Stimulated activated CD8-positive, alpha-beta memory T cell treated with anti-CD3 and anti-CD28 coated beads, Interleukin-12 subunit alpha, Interleukin-12 subunit beta, amount 100 ng/mL, for 1 hour (primary cell): ENCODE data around the gene FNDC11.
A peak's percentile ranks its signal among the peaks of the same experiment; 100 is the strongest.
"Not testable (repeated sequence)": the region's sequence is repeated elsewhere in the genome, so short reads cannot be mapped to it uniquely, and the experiment has no call there.

ENCODE experiments used
- DNase-seq: peaks from one replicate; pipeline ENCODE4 v3.0.0-alpha.2; 2020; ENCODE audit warnings: low read depth

Gene FNDC11, protein sequence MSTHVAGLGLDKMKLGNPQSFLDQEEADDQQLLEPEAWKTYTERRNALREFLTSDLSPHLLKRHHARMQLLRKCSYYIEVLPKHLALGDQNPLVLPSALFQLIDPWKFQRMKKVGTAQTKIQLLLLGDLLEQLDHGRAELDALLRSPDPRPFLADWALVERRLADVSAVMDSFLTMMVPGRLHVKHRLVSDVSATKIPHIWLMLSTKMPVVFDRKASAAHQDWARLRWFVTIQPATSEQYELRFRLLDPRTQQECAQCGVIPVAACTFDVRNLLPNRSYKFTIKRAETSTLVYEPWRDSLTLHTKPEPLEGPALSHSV

DNA sequence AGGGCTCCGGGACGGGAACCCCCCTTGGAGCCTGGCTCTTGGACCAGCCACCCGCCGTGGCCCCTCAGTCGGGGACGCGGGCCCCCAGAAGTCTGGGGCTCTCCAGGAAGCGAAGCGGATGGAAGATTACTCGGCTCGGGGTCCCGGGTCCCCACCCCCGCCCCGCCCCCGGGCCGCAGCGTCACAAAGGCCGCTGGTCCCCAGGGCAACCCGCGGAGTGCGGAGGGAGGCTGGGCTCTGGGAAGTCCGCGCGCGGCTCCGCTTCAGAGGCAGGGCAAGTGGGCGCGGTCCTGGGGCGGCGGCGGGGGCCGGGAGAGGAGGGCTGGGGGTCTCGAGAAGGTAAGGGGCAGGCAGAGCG, at the start of gene FNDC11:
Gene FNDC11, plus strand, starts transcription at position 227 of the 358 bp plus-strand sequence. CDS start 1,505 bp downstream, outside the sequence.
- no peak for DNase-seq

DNA sequence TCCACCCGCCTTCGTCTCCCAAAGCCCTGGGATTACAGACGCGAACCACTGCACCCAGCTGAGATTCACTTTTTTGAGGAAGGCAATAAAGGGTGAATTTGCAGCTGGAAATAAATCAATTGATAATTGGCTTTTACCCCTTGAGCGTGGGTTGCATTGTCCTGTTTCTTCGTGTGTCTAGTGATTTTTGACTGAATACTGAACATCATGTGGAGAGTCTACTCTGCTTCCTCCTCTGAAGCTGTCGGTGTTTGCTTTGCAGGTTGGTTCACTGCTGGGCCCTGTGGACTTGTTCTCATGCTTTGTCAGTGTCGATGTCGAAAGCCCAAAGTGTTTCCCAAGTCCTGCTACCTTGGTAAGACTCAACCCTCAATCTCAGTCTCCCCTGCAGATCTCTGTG, 49.3 kb upstream of the FNDC11 start:
- DNase-seq: no peak

DNA sequence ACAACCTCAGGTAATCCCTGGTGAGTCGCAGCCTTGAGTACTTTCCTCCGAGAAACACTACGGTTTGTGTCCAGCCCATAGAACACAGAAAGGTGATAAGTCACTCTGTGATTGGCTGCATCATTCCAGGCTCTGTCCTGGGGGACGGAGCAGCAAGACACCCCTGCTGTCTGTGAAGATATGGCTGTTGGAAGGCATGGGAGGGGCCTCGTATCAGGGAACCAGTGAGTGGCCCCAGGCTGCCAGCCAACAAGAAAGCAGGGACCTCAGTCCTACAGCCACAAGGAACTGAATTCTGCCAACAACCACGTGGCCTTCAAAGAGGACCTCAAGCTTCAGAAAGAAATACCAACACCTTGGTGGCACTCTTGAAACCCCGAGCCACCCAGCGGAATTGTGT, 48.7 kb upstream of the FNDC11 start:
- DNase-seq: no peak

DNA sequence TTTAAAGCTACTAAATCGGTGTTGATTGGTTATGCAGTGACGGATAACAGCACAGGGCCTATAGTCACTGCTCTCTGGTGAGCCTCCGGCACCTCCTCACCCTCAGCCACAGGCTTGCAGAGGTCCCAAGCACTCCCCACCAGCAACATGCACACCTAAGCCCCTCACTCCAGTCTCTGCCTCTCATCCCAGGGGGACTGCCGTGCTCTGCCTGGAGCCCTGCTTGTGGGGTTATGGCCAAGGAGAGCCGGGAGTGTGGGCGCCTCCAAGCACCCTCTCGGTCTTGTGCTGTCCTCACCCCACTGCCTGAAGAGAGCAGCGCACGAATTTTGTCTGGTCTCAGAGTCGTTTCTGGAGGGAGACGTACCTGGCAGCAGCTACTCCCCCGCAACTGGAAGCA, 48.2 kb upstream of the FNDC11 start:
- no peak for DNase-seq

DNA sequence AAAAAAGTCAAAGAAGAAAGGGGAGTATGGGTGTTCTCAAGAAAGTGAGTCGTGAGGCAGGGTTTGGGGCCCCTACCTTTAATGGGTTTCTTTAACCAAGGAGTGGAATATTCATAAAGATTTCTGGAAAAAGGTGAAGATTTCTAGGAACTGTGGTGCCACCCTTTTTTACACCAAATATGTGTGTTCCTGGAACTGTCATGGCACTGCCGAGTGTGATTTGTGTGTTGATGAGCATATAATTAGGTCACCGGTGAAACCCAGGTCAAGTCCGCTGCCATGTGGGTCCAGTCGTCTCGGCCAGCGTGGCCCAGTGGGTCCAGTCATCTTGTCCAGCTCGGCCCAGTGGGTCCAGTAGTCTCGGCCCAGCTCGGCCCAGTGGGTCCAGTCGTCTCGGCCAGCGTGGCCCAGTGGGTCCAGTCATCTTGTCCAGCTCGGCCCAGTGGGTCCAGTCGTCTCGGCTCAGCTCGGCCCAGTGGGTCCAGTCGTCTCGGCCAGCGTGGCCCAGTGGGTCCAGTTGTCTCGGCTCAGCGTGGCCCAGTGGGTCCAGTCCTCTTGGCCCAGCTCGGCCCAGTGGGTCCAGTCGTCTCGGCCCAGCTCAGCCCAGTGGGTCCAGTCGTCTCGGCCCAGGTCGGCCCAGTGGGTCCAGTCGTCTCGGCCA, 46.7 kb upstream of the FNDC11 start:
- DNase-seq: no peak

DNA sequence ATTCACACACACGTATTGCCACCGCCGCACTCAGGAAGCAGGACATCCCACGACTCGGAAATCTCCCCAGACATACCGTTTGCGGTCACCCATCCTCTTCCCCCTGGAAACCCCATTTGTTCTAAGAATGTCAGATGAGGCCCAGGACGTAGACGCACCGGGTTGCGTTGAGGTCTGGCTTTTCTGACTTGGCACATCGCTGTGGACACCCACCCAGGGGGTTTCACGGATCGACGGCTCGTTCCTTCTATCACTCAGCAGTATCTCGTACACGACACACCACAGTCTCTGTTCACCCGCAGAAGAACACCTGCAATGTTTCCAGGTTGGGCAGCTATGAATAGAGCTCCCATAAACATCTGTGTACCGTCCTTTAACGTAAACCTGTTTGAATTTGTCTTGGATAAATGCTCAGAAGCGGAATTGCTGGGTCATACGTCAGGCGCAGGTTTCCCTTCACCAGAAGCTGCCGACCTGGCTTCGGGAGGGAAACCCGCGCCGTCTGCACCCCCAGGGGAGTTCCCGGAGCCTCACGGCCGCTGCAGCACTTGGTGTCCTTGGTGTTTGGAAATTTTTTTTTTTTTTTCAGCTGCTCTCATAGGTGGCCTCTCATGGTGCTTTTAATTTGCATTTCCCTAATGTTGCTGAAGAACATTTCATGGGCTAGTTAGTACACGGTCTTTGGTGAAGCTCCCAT, 45.7 kb upstream of the FNDC11 start:
- DNase-seq: no peak

DNA sequence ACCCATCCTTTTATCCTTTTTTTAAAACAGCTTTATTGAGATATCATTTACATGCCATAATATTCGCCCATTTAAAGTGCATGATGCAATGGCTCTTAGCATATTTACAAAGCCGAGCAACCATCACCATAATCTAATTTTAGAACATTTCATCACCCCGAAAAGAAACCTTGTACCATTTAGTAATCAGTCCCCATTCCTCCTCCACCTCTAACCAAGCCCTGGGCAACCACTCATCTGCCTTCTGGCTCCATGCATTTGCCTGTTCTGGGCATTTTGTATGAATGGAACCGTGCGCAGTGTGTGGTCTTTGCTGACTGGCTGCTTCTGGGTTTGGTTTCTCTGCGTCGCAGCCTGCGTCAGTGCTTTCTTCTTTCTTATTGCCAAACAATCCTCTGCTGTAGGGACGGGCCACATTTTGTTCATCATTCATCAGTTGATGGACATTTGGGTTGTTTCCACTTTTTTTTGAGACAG, 44.8 kb upstream of the FNDC11 start:
- no peak for DNase-seq

DNA sequence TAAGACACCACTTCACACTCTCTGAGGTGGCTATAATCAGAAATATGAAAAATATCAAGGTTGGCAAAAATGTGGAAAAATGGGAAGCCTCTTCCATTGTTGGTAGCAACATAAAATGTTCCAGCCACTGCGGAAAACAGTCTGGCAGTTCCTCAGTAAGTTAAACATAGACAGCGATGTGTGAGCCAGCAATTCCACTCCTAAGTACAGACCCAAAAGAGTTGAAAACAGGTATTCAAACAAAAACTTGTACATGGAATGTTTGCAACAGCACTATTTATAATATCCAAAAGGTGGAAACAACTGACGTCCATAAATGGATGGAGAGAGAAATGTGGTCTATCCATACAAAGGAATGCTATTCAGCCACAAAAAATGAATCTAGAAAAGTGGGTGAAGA, 40.8 kb upstream of the FNDC11 start:
- no peak for DNase-seq

DNA sequence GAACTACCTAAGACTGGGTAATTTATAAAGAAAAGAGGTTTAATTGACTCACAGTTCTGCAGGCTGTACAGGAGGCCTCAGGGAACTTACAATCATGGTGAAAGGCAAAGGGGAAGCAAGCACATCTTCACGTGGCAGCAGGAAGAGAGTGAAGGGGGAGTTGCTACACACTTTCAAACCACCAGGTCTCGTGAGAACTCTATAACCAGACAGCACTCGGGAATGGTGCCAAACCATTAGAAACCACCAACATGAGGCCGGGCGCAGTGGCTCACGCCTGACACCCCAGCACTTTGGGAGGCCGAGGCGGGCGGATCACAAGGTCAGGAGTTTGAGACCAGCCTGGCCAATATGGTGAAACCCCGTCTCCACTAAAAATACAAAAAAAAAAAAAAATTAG, 39.4 kb upstream of the FNDC11 start:
- DNase-seq: not testable (repeated sequence)

DNA sequence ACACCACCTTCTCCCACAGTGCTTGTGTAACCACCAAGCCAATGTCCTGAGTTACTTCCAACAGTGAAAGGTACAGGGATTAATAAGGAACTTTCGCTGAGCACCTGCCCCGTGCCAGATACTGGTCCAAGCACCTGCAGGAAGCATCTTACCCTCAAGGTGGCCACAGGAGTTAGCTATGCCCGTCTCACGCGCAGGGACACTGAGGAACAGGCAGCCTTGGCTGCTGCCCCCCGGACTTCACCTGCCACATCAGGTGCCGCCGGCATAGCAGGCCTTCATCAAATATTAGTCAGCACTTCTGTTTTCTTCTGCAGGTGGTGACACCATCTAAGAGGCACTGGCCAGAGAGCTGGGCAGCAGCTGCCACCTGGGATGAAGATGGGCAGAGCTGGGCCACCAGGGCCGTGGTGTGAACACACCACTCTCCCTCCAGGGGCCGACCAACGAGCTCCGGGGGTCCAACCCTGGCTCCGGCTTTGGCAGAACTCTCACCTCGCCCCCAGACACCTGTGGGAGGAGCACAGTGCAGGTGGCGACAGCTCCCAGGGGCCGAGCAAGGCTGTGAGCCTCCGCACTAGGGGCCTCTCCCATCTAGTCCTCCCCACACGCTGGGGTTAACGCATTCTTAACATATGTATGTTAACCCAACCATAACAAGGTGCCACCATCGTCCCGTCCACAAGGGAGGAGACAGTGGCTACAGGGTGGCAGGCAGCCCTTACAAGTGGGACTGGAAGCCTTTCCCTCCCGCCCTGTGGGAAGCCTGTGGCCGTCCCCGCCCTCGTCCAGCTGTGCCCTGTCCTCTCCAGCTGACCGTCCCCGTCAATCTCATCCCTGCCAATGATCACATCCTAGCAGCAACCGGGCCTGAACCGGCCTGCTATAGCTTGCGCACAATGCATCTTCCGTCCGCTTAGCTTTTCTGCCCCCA, 36.3 kb upstream of the FNDC11 start:
- DNase-seq: no peak

DNA sequence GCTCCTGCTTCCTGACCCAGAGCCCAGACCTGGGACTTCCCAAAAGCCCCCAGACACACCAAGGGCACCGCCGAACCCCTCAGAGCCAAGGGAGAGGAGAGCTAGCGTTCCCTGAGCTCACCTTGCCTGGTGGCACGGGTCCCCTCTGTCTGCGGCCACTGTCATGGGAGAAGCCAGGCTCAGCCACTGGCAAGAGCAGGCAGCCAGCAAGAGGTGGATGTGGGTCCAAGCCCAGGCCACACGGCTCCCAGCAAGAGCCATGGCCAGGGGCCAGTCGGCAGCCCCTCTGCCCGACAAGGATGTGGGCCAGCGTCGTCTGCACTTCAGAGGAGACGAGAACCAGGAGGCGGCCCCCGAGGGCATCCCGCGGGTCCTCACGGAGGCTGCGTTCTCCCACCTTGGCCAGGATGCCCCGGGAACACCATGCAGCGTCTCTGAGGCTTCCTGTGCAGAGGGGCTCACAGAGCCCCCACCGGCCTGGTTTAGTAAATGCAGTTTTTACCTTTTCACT, 35.6 kb upstream of the FNDC11 start:
- DNase-seq: no peak

DNA sequence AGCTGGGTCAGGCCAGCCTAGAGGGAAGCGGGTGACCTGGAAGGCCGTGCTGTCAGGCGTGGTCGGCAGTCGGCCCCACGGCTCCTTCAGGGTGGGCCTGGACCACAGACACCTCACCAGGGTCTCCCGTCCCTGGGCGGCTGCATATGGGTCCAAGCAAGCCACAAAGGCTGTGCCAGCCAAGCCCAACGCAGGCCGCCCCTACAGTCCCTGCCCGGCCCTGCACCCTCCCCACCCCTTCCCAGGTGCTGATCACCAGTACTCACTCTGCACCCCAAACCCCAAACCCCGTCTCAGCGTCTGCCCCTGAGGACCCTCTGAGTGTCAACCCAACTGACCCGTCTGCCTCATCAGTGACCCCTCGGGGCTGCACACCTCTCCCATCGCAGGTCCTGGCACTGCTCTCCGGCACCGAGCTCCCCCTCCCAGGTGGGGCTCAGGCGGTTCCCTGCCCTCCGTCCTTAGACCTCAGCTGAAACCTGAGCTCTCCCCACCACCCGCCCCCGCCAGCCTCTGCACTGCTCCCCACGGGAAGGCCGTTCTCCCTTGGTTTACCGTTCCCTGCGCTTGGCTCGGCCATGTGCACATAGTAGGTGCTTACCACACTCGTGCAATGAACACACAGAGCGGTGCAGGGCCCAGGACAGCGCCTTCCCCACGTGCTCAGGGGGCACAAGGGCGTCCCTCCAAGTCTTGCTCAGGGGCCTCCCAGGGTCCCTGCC, 34.9 kb upstream of the FNDC11 start:
- DNase-seq: no peak

DNA sequence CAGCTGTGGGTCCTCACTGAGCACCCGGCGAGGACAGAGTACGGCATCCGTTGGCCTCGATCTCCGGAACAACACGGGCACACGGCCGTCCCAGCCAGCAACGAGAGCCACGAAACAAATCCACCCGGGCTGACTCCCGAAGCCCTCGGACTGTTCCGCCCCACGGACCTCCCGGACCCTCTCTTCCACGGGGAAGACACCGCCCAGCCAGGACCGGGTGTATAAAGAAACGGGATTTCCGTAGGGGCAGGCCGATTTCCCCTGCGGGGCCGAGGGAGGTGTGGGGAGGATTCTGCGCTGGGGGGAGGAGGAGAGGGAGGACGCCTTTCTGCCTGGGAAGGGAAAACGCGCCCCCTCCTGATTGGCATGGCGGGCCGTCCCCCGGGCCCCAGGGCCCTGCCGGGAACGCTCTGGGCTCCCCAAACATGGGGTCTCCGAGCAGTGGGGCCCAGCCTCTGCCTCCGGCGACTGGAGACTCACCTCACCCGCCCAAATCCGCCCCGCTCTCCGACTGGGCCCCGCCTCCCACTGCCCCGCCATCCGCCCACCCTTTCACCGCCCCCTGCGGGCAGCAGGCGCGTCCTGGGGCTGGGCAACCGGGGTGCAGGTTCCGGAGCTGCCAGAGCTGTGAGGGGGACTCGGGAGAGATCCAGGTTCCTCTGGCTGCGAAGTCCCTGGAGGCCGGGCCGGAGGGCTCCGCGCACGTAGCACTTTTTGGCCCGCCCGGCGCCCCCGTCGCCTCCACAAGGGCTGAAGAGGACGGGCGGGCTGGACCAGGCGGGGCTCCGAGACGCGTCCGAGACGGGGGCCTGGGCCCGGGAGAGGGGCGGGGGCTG, 34.1 kb upstream of the FNDC11 start:
- peak; percentile 45 for DNase-seq

DNA sequence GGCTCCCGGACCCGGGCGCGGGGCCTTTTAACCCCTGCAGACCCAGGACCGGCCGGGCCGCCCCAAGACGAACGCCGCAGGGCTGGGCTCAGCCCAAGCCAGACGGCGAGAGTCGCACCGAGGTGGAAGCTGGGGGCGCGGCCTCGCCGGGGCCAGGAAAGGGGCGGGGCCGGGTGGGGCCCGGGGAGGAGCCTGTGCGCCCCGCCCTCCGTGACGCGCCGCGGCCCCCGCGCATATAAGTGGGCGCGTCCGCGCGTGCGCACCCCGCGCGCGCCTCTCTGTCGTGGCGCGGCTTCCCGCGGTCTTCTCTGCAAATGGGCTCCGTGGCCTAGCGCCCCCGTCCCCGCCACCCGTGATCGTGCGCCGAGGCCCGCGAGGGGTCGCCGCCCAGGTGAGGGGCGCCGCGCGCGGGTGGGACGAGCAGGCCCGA, 33.4 kb upstream of the FNDC11 start, which contains the start of gene PPDPF:
Gene PPDPF, plus strand, starts transcription at position 262 of the 430 bp plus-strand sequence. CDS start 544 bp downstream, outside the sequence.
- peak; percentile 74 for DNase-seq

DNA sequence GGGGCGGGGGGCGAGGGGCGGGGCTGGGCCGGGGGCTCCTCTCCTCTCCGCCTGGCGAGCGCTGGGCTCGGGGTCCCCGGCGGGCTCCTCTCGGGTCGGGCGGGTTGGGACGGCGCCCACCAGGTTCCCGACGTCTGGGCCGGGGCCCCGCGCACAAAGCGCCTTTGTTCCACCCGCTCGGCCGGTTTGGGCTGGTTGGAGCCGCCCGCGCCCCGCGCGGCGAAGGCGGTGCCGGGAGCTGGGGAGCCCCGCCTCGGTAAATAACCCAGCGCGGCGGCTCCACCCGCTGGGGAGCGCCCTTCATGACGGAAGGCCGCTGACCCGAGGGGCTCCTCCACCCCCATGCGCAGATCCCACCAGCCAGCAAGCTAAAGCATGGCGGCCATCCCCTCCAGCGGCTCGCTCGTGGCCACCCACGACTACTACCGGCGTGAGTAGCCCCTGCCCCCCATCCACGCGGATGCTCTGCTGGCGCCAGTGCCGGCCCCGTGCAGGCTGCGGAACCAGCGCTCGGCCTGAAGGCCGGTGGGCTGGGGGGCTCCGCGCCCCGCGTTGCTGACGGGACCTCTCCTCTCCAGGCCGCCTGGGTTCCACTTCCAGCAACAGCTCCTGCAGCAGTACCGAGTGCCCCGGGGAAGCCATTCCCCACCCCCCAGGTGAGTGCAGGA, 32.9 kb upstream of the FNDC11 start:
- DNase-seq: peak; percentile 43

DNA sequence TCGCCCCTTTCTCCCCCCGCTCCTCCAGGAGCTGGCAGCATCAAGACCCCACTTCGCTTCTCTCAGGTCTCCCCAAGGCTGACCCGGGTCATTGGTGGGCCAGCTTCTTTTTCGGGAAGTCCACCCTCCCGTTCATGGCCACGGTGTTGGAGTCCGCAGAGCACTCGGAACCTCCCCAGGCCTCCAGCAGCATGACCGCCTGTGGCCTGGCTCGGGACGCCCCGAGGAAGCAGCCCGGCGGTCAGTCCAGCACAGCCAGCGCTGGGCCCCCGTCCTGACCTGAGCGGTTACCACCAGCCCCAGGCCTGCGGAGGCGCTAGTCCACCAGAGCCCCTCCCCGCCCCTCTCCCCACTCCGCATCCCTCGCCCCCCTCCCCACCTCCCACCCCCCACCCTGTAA, 32.4 kb upstream of the FNDC11 start:
- no peak for DNase-seq

DNA sequence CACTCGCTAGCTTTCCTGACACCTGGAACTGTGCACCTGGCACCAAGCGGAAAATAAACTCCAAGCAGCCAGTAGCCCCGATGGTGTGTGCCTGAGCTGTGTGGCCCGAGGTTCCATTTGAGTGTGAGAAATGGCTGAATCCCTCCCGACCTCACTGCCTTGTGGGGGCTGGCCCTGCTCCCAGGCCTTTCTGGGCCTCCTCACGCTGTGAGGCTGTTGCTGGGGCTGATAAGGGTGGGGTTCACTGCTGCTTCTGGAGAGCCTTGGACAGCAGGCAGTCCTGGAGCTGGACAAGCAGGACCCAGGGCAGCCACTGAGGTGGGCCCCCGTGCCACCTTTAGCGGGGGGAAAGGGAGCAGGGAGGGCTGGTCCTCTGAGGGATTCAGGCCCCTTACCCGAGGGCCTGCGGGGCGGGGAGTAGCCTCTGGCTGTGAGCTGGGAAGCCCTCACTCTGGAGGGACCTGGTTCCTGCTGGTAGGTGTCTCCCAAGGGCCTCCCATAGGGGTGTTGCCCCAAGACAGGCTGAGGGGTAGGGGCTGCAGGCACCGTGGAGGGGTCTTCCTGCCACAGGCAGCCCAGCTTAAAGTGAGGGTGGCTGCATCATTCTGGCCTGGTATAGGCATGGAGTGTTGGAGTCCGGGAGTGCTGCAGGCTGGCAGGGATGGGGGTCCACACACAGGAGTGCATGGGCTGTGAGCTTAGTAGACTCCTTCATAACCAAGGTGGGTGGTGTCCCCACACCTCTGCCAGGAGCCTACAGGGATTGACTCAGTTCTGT, 31.7 kb upstream of the FNDC11 start:
- no peak for DNase-seq

DNA sequence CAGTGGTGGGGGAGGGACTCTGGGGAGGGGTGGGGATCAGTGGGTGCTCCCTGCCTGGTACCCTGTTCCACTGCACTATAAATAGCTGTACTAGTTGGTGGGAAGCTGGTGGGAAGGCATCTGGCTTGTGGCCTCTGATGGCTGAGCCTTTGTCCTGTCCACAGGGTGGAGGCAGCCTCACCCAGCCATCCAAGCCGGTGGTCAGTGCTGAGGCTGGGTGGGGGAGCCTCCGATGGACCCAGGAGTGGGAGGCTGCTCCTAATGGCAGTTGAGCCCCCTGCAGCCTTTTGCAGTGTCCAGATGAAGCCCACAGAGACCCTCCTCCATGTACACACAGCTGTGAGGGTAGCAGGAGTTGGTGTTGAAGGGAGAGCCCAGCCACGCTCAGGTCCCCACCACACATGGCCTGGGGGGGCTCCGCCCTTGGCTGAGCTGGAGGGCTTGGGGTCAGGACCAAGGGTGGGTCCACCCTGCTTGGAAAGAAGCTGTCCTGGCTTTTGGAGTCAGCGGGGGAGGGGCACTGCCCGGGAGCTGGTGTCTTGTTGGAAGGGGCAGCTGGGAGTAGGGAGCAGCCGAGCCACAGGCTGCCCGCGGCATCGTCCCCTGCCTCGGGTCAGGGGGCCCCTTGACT, 30.9 kb upstream of the FNDC11 start:
- no peak for DNase-seq
